GM11168 (cell line): ENCODE measurements around the gene RASAL2.
"Not testable (repeated sequence)": the region's sequence is repeated elsewhere in the genome, so short reads cannot be mapped to it uniquely, and the experiment has no call there.

ENCODE experiments used
- in situ Hi-C: fragments of 300-500 bp; cut with MboI; formaldehyde crosslinking; loops from one replicate; pipeline ENCODE4 v1.12.0; 2022; ENCODE audit warnings: low sequenced_read_pairs; ENCODE audit not compliant: unreplicated experiment

The RASAL2 gene

DNA sequence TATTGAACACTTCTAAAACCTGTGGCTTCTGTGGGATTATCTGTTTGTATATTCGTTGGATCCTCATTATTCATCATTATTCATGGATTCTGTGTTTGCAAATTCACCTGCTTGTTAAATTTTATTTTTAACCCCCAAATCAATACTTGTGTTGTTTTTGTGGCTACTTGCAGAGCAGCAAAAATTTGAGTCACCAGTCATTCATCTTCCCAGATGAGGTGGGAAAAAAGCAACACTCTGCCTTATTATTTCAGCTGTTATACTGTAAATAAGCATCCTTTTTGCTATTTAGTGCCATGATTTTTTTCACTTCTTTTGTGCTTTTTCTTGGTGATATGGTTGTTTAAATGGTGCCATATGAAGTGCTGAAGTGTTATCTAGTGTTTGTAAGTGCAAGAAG lies 56.7 kb downstream of the RASAL2 start:
- in situ Hi-C loops: no loop called here

GRCh38 chr1:178151831-178152230 lies 57.9 kb downstream of the RASAL2 start:
- in situ Hi-C loops: no loop called here

DNA sequence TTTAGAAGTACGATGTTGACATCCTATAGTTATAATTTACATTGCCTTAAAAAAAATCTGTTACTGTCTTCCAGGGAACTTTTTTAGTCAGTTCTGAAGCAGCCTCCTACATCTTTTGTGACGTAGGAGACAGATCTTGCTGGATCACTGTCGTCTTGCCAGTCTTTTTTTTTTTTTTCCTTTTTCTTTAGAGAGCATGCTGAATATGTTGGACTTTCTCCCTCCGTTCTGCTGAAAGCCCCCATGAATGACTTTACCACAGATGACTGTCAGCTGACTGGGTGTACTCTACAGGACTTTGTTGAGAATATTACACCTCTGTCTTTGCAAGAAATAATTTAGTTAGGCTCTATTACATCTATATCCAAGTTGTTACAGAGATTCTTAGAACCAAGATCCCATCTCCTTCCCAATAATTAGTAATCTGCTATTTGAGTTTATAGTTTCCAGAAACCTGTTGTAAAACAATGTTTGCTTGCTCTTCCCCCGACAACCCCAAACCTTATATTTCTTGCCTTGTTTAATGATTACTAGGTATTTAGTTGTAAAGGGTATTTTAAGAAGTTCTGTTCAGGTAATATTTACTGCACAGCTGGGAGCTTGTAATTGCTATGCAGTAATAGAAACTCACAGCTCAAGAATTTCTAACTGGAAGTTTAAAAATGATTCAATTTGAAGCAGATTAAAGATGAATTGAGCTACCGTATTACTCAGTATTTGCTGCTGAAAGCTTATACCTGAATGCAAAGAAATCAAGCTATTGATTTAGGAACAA lies 61.8 kb downstream of the RASAL2 start:
- in situ Hi-C loops: no loop called here

- in situ Hi-C loops: no loop called here
Measured at GRCh38 chr1:178160736-178161475, 67.0 kb downstream of the RASAL2 start.

GRCh38 chr1:178161516-178161915 lies 67.6 kb downstream of the RASAL2 start:
- in situ Hi-C loops: no loop called here

- in situ Hi-C loops: no loop called here
Measured at GRCh38 chr1:178165196-178165595, 71.3 kb downstream of the RASAL2 start.

GRCh38 chr1:178166429-178167024 lies 72.6 kb downstream of the RASAL2 start:
- in situ Hi-C loops: no loop called here

GRCh38 chr1:178168536-178168935 lies 74.6 kb downstream of the RASAL2 start:
- in situ Hi-C loops: no loop called here

- in situ Hi-C loops: no loop called here
Measured at GRCh38 chr1:178169649-178170048, 75.7 kb downstream of the RASAL2 start.

DNA sequence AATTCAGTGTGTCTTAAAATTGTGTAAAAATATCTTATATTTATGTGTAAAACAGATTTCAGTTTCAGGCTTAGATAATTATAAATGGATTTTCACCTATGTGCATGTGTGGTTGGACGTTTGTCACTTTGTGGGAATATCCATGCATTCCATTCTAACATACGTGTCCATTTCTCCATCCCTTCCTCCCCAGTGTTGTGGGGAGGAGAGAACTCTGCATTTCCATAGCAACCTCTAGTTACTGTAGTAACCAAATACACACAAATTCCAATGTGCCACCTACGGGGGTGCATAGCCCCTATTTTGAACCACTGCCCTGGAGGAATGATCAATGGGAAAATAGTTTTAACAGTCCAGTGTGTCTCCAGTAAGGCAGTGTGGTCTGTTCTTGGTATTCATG lies 79.0 kb downstream of the RASAL2 start:
- in situ Hi-C loops: no loop called here

DNA sequence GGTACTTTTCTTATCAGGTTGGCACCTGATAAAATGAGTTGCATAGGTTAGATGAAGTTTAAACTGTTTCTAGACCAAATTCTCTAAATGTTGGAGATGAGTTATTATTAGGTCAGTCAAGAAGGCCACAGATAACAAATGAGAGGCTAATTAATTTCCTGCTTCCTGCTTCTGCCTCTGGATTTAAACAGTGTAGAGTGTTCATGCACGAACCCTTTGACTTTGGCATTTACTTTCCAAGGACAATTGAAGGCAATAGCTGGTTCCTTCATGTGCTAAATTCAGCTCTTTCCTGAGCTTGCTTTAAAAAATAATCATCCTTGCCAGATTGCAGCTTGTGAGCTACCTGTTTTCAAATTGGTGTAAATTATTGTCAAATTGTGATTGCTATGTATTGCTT lies 80.6 kb downstream of the RASAL2 start:
- in situ Hi-C loops: no loop called here

GRCh38 chr1:178180405-178180804 lies 86.5 kb downstream of the RASAL2 start:
- in situ Hi-C loops: no loop called here

- in situ Hi-C loops: no loop called here
Measured at GRCh38 chr1:178183796-178184195, 89.9 kb downstream of the RASAL2 start.

GRCh38 chr1:178188306-178188705 lies 94.4 kb downstream of the RASAL2 start:
- in situ Hi-C loops: no loop called here

- in situ Hi-C loops: no loop called here
Measured at GRCh38 chr1:178189814-178190213, 95.9 kb downstream of the RASAL2 start.

- in situ Hi-C loops: no loop called here
Measured at GRCh38 chr1:178190881-178191280, 97.0 kb downstream of the RASAL2 start.

- in situ Hi-C loops: no loop called here
Measured at GRCh38 chr1:178192686-178193085, 98.8 kb downstream of the RASAL2 start.

DNA sequence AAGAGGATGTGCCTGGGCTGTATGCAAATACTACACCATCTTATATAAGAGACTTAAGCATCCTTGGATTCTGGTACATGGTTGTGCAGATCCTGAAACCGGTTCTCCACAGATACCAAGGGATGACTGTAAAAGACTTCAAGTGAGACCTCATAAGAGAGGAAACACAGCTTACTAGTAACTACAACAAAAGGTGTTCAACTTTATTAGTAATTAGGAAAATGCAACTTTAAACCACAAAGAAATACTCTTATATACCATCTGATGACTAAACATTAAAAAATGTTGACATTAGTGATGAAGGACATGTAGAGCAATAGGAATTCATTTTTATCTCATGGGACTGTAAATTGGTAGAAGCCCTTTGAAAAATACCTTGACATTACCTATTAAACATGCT lies 102.7 kb downstream of the RASAL2 start:
- in situ Hi-C loops: no loop called here

- in situ Hi-C loops: not testable (repeated sequence)
Measured at GRCh38 chr1:178202095-178202494, 108.2 kb downstream of the RASAL2 start.

GRCh38 chr1:178202546-178202945 lies 108.6 kb downstream of the RASAL2 start:
- in situ Hi-C loops: not testable (repeated sequence)

DNA sequence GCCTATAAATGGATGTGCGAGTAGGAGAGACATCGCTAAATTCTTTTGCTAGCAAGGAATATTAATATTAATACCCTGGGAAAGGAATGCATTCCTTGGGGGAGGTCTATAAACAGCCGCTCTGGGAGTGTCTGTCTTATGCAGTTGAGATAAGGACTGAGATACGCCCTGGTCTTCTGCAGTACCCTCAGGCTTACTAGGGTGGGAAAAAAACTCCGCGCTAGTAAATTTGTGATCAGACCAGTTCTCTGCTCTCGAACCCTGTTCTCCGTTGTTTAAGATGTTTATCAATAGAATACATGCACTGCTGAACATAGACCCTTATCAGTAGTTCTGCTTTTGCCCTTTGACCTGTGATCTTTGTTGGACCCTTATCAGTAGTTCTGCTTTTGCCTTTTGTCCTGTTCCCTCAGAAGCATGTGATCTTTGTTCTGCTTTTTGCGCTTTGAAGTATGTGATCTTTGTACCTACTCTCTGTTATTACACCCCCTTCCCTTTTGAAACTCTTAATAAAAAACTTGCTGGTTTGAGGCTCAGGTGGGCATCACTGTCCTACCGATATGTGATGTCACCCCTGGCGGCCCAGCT lies 114.5 kb downstream of the RASAL2 start:
- in situ Hi-C loops: not testable (repeated sequence)
